NOMO-1 treated with DMSO at 0.1 percent for 48 hours (cell line): ENCODE measurements around the gene ADM2.
"Not testable (repeated sequence)": the region's sequence is repeated elsewhere in the genome, so short reads cannot be mapped to it uniquely, and the experiment has no call there.

Experiments used
- DNase-seq: peaks from one replicate; lab custom pipeline; 2025; ENCODE audit not compliant: unreplicated experiment; lab: John Stamatoyannopoulos, UW

The ADM2 gene, protein sequence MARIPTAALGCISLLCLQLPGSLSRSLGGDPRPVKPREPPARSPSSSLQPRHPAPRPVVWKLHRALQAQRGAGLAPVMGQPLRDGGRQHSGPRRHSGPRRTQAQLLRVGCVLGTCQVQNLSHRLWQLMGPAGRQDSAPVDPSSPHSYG

DNA sequence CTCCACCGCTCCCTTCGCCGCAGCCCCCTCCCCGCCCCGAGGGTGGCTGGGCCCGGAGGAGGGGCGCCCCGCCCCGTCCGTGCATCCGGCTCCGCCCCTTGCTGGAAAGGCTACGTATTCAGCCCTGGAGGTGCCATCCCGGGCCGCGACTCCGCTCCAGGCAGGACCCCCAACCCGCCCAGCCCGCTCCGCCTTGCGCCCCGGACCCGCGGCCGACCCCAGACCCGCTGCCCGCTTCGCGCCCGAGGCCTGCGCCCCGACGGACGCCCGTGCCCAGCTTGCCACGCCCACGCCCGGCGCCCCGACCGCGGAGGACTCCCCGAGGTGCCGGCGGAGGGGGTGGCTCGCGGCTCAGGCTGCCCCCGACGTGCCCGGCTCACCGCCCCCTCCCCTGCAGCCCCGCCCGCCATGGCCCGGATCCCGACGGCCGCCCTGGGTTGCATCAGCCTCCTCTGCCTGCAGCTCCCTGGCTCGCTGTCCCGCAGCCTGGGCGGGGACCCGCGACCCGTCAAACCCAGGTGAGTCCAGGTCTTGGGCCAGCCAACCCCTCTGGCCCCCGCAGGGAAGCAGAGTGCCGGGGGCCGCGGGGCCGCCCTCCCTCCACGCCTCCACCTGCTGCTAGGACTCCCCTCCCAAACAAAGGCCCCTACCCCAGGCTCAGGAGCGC is at the start of gene ADM2:
TSS of gene ADM2 (plus strand) at position 104 of the 667 bp plus-strand sequence. CDS start at position 409, 305 bp downstream.
- DNase-seq = no peak

DNA sequence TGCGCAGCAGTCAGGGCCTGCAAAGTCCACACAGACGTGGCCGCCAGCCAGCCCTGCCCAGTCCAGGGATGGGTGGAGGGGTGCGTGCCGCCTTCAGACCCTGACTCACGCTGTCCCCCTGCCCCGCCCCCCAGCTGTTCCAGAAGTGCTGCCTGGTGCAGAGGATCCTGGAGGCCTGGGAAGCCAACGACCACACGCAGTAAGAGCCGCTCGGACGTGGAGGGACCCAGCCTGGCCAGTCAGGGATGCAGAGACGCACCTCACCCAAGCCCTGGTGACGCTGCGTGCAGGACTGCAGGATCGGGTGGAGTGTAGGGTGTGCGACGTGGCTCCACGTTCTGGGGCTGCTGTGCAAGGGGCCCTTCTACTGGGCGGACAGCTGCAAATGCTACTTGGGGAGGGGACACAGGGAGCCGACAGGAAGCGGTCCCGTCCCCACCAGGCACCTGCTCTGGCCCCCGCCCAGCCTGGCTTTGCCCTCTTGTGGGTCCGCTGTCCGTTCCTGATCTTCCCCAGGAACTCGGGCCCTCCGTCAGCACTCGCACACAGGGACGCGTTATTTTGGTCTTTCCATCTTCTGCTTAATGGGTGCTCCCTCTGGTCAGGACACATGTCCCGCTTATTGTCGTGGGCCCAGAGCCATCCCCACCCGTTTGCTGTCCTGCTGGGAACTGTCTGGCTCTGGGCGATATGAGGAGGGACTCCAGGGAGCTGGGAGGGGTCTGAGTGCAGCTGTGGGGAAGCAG is 49.0 kb upstream of the ADM2 start:
- DNase-seq = no peak

DNA sequence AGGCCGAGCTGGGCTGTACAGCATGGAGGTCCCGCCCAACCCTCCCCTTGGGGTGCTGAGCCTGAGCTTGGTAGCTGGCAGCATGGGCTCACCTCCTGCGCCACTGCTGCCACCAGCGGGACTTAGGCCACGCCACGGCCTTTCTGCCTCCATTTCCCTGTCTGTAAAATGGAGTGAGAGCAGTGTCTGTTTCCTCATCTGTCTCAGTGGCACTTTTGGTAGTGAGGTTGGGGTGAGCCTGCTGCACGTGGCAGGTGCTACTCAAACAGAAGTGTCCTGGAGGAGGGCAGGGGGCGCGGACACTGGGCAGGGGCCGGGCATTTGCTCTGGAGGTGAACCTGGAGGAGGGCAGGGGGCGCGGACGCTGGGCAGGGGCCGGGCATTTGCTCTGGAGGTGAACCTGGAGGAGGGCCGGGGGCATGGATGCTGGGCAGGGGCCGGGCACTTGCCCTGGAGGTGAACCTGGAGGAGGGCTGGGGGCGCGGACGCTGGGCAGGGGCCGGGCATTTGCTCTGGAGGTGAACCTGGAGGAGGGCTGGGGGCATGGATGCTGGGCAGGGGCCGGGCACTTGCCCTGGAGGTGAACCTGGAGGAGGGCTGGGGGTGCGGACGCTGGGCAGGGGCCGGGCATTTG is 48.3 kb upstream of the ADM2 start:
- not testable (repeated sequence) for DNase-seq

DNA sequence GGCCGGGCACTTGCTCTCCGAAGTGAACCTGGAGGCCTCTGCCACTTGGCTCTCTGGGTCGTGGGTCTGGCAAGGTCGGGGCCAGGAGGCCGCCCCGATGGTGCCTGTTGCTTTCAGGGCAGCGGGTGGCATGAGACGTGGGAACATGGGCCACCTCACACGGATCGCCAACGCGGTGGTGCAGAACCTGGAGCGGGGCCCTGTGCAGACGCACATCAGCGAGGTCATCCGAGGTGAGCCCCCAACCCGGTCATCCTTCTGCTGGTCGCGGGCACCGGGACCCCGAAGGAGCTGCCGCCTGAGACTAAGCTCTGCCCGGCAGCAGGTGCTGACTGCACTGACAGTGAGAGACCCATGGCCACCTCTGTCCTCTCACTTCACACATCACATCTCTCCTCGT is 46.5 kb upstream of the ADM2 start:
- no peak for DNase-seq

DNA sequence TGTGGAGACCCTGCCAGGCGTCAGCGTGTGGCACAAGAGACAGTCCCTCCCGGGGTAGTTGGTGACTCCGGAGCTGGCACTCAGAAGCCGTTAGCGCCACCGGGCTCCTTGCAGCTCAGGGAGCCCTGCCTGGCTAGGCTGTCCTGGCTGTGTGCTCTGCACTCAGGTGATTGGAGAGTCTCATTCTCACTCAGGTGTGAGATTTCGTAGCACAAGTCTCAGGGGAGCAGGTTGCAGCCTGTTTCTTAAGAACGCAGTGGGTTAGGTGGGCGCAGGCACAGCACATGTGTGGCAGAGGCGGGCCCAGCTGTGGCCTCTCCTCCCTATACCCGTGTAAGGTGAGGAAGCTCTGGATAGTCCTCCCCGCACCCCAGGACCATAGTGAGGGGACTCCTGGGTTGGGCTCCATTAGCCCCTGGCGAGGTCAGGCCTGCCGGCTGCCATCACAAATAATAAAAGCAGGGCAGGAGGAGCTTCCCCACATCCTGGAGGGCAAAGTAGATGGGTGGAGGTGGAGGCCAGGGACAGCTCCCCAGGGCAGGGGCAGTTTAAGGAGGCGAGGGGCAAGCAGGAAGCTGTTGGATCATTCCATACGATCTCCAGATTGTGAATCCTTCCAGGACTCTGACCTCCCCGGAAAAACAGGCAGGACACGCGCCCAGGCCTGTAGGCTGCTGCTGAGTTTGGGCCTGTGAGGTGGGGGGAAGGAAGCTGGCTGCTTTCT is 45.9 kb upstream of the ADM2 start:
- no peak for DNase-seq

DNA sequence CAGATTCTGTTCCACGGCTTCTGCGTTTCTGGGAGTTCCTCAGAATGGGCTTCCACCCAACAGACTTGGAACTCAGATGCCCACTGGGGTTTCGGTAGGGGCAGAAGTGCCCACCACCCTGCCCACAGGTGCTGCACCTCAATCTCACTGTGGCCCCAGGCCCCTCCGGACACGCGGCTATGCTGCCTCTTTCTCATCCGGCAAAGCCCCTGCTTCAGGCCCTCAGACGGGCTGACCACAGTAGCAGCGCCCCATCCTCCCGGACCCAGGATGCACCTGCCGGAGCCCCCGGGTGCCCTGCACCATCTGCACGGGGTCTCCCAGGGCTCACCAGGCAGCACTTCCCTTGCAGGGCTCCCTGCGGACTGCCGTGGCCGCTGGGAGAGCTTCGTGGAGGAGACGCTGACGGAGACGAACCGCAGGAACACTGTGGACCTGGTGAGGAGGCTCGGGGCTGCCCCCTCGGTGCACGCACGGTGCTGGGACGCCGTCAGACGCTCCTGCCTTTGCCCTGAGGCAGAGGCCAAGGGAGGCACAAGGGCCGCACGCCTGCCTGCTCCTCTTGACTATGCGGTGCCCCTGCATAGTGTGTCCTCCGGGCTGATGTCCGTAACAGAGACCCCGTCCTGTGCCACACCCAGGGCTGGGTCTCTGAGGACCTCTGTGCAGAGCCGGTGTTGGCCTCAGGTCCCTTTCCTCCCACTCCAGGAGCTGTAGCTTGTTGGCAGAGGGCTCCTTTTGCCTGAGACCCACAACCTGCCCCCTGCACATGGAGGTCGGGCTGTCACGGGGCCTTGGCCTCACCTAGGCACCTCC is 45.1 kb upstream of the ADM2 start:
- DNase-seq = no peak

DNA sequence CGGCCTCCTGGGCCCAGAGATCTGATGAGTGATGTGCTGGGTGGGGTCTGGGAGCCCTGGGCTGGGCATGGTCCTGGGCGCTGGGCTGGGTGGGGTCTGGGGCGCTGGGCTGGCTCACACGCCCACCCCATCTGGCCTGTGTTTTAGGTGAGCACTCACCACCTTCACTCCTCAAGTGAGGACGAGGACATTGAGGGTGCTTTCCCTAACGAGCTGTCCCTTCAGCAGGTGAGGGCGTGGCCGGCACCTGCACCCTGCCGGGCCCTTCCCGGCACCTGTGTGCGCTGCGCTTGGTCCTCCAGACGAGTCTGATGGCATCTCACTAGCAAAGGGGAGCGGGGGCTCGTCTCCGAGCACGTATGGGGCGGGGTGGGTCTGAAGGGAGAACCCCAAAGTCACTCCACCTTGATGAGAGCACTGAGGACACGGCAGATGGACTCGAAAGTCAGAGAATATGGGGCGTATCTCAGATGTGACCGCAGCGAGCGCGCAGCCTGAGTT is 44.5 kb upstream of the ADM2 start:
- DNase-seq = no peak

DNA sequence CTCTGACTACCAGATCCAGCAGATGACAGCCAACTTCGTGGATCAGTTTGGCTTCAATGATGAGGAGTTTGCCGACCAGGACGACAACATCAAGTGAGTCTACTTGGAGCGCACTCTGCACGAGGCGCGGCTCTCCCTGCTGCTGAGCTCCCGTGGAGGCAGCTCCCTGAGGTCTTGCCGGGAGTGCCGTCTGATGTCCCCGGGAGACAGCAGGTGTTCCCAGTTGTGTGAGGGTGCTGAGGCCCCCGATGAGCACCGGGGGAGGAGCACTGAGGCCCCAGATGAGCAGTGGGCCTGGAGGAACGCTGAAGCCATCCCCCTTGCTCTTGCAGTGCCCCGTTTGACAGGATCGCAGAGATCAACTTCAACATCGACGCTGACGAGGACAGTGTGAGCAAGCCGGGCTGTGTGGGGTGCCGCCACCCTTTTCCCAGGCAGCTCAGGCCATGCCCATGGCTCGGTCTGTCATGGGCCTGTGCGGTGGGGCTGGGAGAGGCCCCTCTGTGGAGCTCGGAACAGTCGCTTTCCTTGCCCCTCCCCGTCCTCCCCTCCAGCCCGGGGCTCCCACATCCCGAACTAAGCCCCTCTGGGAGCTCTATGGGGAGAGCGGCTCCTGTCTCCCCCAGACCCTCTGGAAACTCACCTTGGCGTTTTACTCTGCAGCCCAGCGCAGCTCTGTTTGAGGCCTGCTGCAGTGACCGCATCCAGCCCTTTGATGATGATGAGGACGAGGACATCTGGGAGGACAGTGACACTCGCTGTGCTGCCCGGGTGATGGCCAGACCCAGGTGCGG is 43.6 kb upstream of the ADM2 start:
- no peak for DNase-seq

DNA sequence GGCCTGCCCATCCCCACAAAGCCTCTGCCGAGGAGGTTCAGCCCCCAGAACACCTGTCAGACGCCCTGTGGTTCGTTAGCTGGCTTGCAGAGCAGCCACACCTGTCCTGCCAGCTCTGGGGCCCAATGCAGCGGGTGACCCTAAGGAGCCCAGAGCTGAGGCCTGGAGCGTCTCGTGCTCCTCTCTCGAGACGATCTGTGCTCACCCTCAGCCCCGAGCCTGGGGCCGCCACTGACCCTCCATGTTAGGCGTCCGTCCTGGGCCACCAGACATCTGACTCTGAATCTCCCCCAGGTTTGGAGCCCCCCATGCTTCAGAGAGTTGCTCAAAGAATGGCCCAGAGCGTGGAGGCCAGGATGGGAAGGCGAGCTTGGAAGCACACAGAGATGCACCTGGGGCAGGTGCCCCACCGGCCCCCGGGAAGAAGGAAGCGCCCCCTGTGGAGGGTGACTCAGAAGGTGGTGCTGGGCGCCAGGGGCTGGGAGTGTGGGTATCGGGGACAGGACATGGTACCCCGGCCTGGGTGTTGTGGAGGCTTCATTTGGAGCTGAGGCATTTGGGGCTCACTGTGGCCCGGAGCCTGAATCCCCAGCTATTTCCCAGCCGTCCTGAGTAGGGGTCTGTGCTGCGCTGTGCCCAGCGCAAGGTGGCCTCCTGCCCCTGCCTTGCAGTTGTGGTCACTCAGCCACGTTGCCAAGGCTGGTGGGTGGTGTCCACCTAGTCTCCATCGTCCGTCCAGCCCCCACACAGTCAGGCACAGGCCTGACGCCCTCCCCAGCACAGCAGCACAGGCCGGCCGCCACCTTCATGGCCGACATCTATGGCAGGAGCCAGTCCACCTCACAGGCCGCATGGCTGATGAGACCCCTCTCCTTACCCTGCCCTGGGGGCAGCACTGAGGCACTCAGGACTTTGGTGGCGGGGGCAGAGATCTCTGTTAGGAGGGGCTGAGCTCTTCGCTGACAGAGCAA is 42.8 kb upstream of the ADM2 start:
- no peak for DNase-seq

DNA sequence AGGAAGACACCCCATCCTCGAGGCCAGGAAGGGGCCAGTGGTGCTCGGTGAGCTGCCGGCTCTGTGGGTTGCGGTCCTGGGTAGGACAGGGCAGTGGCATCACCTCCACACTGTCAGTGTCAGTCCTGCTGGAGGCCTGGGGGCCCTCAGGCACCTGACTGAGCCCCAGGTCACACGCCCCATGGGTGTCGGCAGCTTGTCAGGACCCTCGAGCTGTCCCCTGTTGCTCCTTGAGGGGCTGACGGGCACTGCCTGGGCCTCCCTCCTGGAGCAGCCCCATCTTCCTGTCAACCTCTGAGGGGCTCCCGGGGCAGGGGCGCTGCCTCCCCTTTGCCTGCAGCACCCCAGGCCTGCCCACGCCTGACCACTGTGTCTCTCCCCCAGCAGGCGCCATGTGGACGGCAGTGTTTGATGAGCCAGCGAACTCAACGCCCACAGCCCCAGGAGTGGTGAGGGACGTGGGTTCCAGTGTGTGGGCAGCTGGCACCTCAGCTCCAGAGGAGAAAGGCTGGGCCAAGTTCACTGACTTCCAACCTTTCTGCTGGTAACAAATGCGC is 42.0 kb upstream of the ADM2 start:
- no peak for DNase-seq

DNA sequence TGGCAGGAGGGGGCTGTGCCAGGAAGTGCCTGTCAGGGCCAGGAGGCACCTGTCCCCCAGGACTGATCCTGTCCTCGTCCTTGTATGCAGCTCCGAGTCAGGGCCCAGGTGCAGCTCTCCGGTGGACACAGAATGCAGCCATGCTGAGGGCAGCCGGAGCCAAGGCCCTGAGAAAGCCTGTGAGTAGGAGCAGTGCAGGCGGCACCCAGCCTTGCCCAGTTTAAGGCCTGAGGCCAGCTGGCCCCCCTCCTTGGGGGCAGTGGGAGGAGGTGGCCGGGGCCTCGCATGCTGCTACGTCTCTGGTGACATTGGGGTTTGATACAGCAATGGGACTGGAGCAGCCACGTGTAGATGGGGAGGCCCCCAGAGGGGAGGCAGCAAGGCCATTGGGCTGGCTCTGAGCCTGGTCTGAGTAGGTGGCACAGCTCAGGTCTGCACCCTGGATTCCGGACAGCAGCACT is 41.4 kb upstream of the ADM2 start:
- no peak for DNase-seq

DNA sequence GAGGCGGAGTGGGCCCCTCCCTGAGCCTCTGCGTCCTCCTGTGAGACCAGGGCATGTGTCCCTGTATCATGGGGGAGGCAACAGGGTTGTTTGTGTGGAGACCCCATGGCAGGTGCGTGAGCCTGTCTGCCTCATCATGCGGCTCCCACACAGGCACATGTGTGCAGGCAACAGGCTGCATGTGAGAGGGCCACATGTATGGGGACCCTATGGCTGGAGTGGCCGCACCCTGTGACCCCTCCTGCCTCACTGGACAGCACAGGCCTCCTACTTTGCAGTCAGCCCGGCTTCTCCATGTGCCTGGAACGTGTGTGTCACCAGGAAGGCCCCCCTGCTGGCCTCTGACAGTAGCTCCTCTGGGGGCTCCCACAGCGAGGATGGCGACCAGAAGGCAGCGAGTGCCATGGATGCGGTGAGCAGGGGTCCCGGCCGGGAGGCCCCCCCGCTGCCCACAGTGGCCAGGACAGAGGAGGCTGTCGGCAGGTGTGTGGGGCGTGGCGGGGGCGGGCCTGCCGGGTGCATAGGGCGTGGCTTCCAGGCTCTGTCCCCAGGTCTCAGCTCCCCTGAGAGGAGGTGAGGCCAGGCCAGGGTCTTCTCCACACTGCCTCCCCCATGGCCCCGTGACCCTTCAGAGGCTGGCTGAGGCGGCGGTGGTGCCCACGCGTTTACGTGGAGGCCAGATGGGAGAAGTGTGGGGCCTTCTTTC is 40.6 kb upstream of the ADM2 start:
- no peak for DNase-seq

DNA sequence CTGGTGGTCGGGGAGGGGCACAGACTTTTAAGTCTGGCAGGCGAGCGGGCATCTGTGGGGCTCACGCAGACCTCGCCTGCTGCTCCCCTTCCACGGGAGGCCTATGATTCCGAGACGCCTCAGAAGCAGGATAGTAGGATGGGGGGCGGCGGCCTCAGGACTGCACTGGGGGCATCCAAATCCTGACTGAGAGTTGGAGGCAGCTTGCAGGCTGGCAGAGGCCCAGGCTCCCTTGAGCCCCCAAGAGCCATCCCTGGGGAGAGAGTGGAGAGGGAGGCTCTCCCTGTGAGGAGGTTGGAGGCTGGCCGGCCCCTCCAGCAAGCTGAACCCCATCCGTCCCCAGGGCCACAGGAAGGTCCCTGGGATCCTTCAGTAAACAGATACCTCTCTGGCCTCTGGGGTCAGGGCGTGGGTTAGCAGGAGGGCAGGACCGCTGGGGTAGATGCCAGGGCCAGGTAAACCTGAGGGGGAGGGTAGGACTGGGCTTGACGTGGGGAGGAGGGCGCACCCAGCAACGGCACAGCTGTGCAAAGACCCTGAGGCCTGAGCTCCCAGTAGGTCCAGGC is 39.8 kb upstream of the ADM2 start:
- DNase-seq = no peak

DNA sequence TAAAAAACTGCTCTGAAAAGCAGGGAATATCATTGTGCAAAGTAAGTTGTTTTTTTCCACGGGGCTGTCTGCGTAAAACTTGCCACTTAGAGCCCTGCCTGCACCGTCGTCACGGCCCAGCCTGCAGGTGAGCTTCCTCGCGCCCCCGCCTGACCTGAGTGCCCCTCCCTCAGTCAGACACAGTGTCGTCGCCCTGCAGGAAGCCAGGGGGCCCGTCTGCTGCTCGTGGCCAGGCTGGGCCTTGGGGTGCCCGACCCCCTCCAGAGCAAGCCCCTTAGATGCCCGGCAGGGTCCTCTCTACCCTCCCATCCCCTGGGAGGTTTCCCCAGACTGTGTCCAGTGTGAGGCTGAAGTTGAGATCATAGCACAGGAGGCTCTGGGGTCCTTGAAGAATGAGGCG is 38.1 kb upstream of the ADM2 start:
- no peak for DNase-seq

DNA sequence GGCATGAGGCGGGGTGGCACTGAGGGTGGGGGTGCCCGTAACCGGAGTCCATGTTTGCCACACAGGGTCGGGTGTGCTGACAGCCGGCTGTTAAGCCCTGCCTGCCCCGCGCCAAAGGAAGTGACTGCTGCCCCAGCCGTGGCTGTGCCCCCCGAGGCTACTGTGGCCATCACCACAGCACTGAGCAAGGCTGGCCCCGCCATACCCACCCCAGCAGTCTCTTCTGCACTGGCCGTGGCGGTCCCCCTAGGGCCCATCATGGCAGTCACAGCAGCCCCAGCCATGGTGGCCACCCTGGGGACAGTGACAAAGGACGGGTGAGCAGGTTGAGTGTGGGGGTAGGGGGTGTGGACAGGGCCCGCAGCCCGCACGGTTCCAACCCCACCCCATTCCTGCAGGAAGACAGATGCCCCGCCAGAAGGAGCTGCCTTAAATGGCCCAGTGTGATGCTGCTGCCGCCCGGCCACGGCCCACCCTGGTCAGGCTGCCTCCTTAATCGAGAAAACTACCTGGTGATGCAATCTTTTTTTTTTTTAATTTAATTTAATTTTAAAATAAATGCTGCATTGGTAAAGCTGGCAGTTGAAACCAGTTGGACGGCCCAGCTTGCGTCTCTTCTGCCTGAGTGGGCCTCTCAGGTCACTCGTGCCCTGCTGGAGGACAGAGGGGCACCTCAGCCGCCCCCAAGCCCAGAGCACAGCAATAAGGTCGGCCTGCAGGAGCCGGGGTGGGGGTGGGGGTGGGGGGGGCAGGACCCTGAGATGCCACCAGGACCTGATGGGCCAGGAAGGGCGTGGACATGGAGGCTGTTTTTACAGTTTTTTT is 37.3 kb upstream of the ADM2 start:
- no peak for DNase-seq

DNA sequence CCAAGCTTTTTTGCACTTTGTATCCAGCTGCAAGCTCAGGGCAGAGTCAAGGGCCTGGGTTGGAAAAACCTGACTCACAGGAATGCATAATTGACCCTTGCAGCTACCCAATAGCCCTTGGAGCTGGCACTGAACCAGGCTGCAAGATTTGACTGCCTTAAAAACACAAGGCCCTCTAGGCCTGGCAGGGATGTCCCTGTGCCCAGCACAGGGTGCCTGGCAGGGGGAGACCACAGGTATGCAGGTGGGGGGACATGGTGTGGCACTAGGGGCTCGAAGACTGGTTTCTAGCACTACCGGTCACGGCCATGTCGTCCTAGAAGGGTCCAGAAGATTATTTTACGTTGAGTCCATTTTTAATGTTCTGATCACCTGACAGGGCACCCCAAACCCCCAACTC is 36.7 kb upstream of the ADM2 start:
- DNase-seq = no peak
